OCI-LY3 (cell line): ENCODE measurements around the gene ACSF2.
"Not testable (repeated sequence)": the region's sequence is repeated elsewhere in the genome, so short reads cannot be mapped to it uniquely, and the experiment has no call there.

Experiments used
- CTCF ChIP-seq: fragments of 200-600, 300-600 bp; sonication (generic); IDR thresholded peaks from 2 replicates; pipeline ENCODE4 v1.5.1; 2014; ENCODE audit warnings: antibody characterized with exemption, low read length, low read depth
- EZH2phosphoT487 ChIP-seq: fragments of 200-600 bp; shearing (Covaris generic); IDR thresholded peaks from 2 replicates; pipeline ENCODE4 v1.6.1; 2018; ENCODE audit warnings: antibody characterized with exemption, mixed run types, low read depth

GRCh38 chr17:50419577-50419976, 6.4 kb upstream of the ACSF2 start:
- not testable (repeated sequence) for TF ChIP-seq CTCF, EZH2phosphoT487
